ENCODE measurements around the gene DRAXIN. TPM values are rescaled to one million over a fixed set of nuclear protein-coding genes. Genes with fewer than 3 reads are reported as not detected.

Gene DRAXIN
- polyA plus RNA-seq, 1 donor (not counting 4 experiments of a cell fraction or from before 2014, with no cell fraction given), result not detected

GRCh38 chr1:11741482-11741881, 50.0 kb downstream of the DRAXIN start:
- DNase-seq (ENCODE audit: low read depth, low spot score) (no peak), FAIRE-seq (no peak)
- peaks cover 22% of the 10 kb centered on the region for H3K4me1 ChIP-seq (ENCODE audit: control insufficient read depth, extremely low read depth, insufficient read depth, low read length)
- TF ChIP-seq EZH2 (IDR thresholded peaks at IDR 0.05; ENCODE audit: low read length) (no peak), CTCF (optimal IDR thresholded peaks at IDR 0.05 in 1 of 3, IDR thresholded peaks at IDR 0.05 in 1 of 3, conservative IDR thresholded peaks at IDR 0.05 in 1 of 3; ENCODE audit: extremely low read depth in 1 of 3, insufficient read depth in 2 of 3, low read length in 3 of 3) (no peak)
- H3K79me2 ChIP-seq (ENCODE audit: control insufficient read depth, insufficient read depth, low read length), result peaks cover 17% of the 10 kb centered on the region
- no peaks in the 10 kb centered on the region for H3K9me3 ChIP-seq (ENCODE audit: control insufficient read depth, low read depth, low read length)
- H3K4me3 ChIP-seq (ENCODE audit: control insufficient read depth in 2 of 3, extremely low read depth in 1 of 3, insufficient read depth in 2 of 3, low read depth in 1 of 3, low read length in 3 of 3), result no peak overlapping the region
- no peaks in the 10 kb centered on the region for H4K20me1 ChIP-seq (ENCODE audit: control insufficient read depth, extremely low read depth, insufficient read depth, low read length)
- H3K9ac ChIP-seq (ENCODE audit: control insufficient read depth, extremely low read depth, insufficient read depth, low read length), result no peak overlapping the region
- H3K27ac ChIP-seq (ENCODE audit: control insufficient read depth, insufficient read depth, low read length), result no peak overlapping the region
- no peaks in the 10 kb centered on the region for H3K27me3 ChIP-seq (ENCODE audit: control insufficient read depth, extremely low read depth, insufficient read depth, low read length)
- no peak overlapping the region for H3K4me2 ChIP-seq (ENCODE audit: control insufficient read depth, extremely low read depth, insufficient read depth, low read depth, low read length)
- H3K9me1 ChIP-seq (ENCODE audit: control insufficient read depth, extremely low read depth, insufficient read depth, low read length), result no peaks in the 10 kb centered on the region
- H3K36me3 ChIP-seq (ENCODE audit: control insufficient read depth in 2 of 2, extremely low read depth in 1 of 2, insufficient read depth in 2 of 2, low read length in 2 of 2), result peaks cover 8 to 12% of the 10 kb centered on the region in 2 experiments
- dilution Hi-C loops (cut with MboI; ENCODE audit: extremely low pct_ligation_motif_present, low sequenced_read_pairs), result no loop called here
- H2AFZ ChIP-seq (ENCODE audit: control insufficient read depth, low read length), result no peak overlapping the region

DNA sequence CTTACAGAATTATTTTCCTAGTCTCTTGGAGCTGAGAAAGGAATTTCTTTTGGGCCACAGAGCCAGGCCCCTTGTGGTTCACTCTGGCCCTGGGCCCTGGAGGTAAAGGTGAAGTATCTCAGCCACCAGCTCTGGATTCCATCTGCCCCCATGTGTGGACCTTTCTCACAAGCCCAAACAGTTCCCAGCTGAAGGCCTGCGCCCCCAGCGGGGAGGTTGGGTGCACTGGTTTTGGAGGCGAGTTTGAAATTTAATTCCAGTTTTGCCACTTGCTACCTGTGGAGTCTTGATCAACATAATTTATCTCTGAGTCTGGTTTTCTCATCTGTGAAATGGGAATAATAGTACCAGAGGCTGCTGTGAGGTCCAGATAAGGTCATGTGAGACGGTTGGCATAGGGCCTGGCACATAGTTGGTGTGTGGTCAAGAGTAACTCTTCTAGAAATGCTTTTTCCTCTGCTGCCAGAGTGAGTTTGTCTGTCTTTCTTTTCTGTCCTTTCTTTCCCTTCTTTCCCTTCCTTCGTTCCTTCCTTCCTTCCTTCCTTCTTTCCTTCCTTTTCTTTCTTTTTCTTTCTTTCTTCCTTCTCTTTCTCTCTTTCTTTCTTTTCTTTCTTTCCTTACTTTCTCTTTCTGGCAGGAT, 50.5 kb downstream of the DRAXIN start:
- Histone ChIP-seq H3K4me1 (ENCODE audit: control insufficient read depth, extremely low read depth, insufficient read depth, low read length) (peaks cover 21% of the 10 kb centered on the region), H3K27me3 (ENCODE audit: control insufficient read depth, extremely low read depth, insufficient read depth, low read length) (no peaks in the 10 kb centered on the region), H3K79me2 (ENCODE audit: control insufficient read depth, insufficient read depth, low read length) (peaks cover 17% of the 10 kb centered on the region), H3K9me3 (ENCODE audit: control insufficient read depth, low read depth, low read length) (no peaks in the 10 kb centered on the region), H2AFZ (ENCODE audit: control insufficient read depth, low read length) (no peak overlapping the region), H3K36me3 (ENCODE audit: control insufficient read depth in 2 of 2, extremely low read depth in 1 of 2, insufficient read depth in 2 of 2, low read length in 2 of 2) (peaks cover 8 to 17% of the 10 kb centered on the region in 2 experiments), H3K9me1 (ENCODE audit: control insufficient read depth, extremely low read depth, insufficient read depth, low read length) (no peaks in the 10 kb centered on the region), H3K9ac (ENCODE audit: control insufficient read depth, extremely low read depth, insufficient read depth, low read length) (no peak overlapping the region), H3K27ac (ENCODE audit: control insufficient read depth, insufficient read depth, low read length) (no peak overlapping the region), H4K20me1 (ENCODE audit: control insufficient read depth, extremely low read depth, insufficient read depth, low read length) (no peaks in the 10 kb centered on the region), H3K4me3 (ENCODE audit: control insufficient read depth in 2 of 3, extremely low read depth in 1 of 3, insufficient read depth in 2 of 3, low read depth in 1 of 3, low read length in 3 of 3) (no peak overlapping the region), H3K4me2 (ENCODE audit: control insufficient read depth, extremely low read depth, insufficient read depth, low read depth, low read length) (no peak overlapping the region)
- dilution Hi-C loops (cut with MboI; ENCODE audit: extremely low pct_ligation_motif_present, low sequenced_read_pairs), result no loop called here
- FAIRE-seq (no peak), DNase-seq (ENCODE audit: low read depth, low spot score) (no peak)
- TF ChIP-seq CTCF (optimal IDR thresholded peaks at IDR 0.05 in 1 of 3, IDR thresholded peaks at IDR 0.05 in 1 of 3, conservative IDR thresholded peaks at IDR 0.05 in 1 of 3; ENCODE audit: extremely low read depth in 1 of 3, insufficient read depth in 2 of 3, low read length in 3 of 3), result no peak
- no peak for TF ChIP-seq EZH2 (IDR thresholded peaks at IDR 0.05; ENCODE audit: low read length)
